SK-N-MC (cell line): ENCODE measurements around the gene YAE1.

Experiments
- DNase-seq: peaks from one replicate; pipeline ENCODE4 v3.0.0-alpha.2; 2011; ENCODE audit warnings: low read depth, low spot score
- H3K27ac ChIP-seq: fragments of 200-600 bp; sonication (generic); 2 replicates; pipeline ENCODE4 v1.5.1; 2016; ENCODE audit warnings: mixed run types
- H3K36me3 ChIP-seq: fragments of 200-600 bp; sonication (generic); 2 replicates; pipeline ENCODE4 v1.6.1; 2017; ENCODE audit warnings: antibody characterized with exemption, low read length, mixed read lengths; ENCODE audit not compliant: insufficient read depth
- H3K4me3 ChIP-seq: fragments of 200-600 bp; sonication (generic); 2 replicates; pipeline ENCODE4 v1.5.1; 2016
- H3K9ac ChIP-seq: fragments of 200-600 bp; sonication (generic); 2 replicates; pipeline ENCODE4 v1.8.0; 2017; ENCODE audit warnings: mixed run types, mixed read lengths; ENCODE audit not compliant: insufficient read length
- H3K9me3 ChIP-seq: fragments of 200-600 bp; sonication (generic); 2 replicates; pipeline ENCODE4 v1.6.1; 2017; ENCODE audit warnings: low read depth, mild to moderate bottlenecking, antibody characterized with exemption, low read length, moderate library complexity, mixed read lengths
- EZH2 ChIP-seq: fragments of 200-600 bp; sonication (generic); IDR thresholded peaks from one replicate; pipeline ENCODE4 v1.6.1; 2017; ENCODE audit warnings: antibody characterized with exemption
- FOXP2 ChIP-seq: optimal IDR thresholded peaks from 2 replicates; pipeline ENCODE3; 2011; ENCODE audit warnings: mild to moderate bottlenecking, moderate library complexity; ENCODE audit not compliant: insufficient read depth; ENCODE audit errors: extremely low read length, control extremely low read depth
- POLR2AphosphoS5 ChIP-seq: IDR thresholded peaks from 2 replicates; pipeline ENCODE4 v1.6.1; 2012; ENCODE audit warnings: mild to moderate bottlenecking, low read depth, low read length, borderline replicate concordance

Gene YAE1

DNA sequence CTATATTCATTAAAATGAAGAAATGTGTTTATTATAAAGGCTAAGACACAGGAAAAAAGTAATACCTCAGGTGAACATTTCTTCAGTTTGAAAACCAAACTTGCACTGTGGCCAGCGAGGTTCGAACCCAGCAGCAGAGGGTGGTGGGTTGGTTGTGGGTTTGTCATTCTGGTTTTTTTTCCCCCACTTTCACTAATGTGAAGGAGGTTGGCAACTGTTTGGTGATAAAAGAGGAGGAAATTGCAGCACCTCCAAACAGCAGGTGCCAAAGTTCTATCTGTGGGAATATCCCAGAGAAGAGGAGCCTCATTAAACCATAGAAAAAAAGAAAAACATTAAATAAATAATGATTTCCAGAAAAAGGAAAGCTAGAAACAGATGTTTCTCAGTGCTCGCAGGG lies 36.6 kb upstream of the YAE1 start:
- no peak for DNase-seq

DNA sequence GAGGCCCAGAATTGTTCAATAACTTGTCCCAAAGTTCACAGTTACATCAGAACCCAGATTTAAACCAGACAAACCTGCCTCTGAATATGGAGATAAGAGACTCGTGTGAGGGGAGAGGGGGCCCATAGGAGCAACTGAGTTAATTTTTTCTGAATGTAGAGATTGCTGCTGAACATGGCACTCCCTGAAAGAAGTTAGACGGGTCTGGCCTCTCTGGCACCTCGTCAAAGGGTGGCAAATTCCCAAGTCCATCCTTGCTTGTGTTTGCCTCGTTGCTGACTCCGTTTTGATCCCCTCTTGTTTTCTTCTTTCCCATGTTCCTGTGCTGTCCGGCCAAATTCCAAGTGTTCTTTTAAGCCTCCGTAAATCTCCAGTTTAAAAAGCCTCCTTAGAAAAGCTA lies 35.2 kb upstream of the YAE1 start:
- no peak for TF ChIP-seq FOXP2
- no peak for TF ChIP-seq EZH2
- no peak for TF ChIP-seq POLR2AphosphoS5
- Histone ChIP-seq H3K9ac (no peak overlapping the region), H3K27ac (no peak overlapping the region), H3K4me3 (no peak overlapping the region), H3K9me3 (no peaks in the 10 kb centered on the region), H3K36me3 (no peaks in the 10 kb centered on the region)
- DNase-seq = no peak

More for the DNA sequence above, 36.6 kb upstream of the YAE1 start:
- no peak overlapping the region for H3K27ac ChIP-seq
- H3K4me3 ChIP-seq = no peak overlapping the region
- no peaks in the 10 kb centered on the region for H3K9me3 ChIP-seq
- H3K9ac ChIP-seq = no peak overlapping the region
- H3K36me3 ChIP-seq = no peaks in the 10 kb centered on the region
- TF ChIP-seq POLR2AphosphoS5 (no peak), EZH2 (no peak), FOXP2 (no peak)

DNA sequence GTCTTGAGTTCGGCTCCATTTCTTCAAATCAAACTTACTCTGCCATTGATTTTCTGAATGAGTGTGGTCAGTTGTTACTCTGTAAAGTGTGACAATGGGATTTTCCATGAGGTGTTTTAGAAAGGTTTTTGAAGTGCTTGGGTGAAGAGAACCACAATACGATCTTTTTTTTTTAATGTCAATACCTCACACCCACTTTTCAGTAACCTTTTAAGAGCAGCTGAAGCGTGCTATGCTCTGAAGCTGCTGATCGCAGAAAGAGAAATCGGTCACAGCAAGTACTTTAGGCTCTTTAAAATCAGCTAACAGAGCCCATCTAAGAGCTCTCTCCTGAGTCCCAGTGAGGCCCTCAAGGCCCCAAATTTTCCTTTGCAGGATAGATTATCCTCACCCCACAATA lies 34.4 kb upstream of the YAE1 start:
- Histone ChIP-seq H3K9me3 (no peaks in the 10 kb centered on the region), H3K9ac (no peak overlapping the region), H3K36me3 (no peaks in the 10 kb centered on the region), H3K27ac (no peak overlapping the region), H3K4me3 (no peak overlapping the region)
- no peak for TF ChIP-seq FOXP2
- TF ChIP-seq POLR2AphosphoS5 = no peak
- no peak for TF ChIP-seq EZH2
- no peak for DNase-seq

DNA sequence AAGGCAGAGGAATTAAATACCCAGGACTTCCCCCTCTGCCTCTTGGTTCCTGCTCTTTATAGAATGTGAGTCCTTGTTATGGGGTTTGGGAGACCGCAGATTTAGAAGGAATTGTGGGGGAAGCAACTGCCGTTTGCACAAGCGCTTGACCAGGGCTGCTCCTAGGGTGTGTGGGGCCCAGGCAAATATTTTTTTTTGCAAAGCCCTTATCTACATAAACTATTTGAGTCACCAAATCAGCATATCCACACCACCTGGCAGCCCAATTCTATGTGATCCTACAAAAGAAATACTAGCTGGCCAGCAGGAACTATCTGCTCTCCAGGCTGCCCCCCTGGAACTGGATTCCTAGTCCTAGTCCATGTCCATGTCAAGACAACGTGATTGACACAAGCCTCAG lies 33.4 kb upstream of the YAE1 start:
- Histone ChIP-seq H3K9ac (no peak overlapping the region), H3K4me3 (no peak overlapping the region), H3K27ac (no peak overlapping the region), H3K36me3 (no peaks in the 10 kb centered on the region), H3K9me3 (no peaks in the 10 kb centered on the region)
- DNase-seq = no peak
- no peak for TF ChIP-seq EZH2
- TF ChIP-seq POLR2AphosphoS5 = no peak
- no peak for TF ChIP-seq FOXP2

DNA sequence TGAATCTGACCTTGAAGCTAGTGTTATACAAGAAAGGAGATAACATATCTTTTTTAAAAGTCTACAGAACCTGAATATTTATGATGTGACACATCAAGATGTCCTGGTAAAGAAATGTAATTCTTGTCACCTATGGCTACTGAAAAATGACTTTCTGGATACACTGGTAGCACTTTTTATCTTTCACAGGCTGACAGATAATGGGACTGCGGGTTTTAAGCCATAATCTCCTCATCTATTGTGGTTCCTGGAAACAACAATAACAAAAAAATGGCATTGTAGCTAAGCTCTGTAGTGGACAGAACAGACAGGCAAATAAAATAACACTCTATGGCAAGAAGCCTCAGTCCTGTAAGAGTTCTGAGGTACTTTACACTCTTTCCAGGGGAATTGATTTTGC lies 31.6 kb upstream of the YAE1 start:
- Histone ChIP-seq H3K9me3 (no peaks in the 10 kb centered on the region), H3K27ac (no peak overlapping the region)
- TF ChIP-seq FOXP2 = no peak

DNA sequence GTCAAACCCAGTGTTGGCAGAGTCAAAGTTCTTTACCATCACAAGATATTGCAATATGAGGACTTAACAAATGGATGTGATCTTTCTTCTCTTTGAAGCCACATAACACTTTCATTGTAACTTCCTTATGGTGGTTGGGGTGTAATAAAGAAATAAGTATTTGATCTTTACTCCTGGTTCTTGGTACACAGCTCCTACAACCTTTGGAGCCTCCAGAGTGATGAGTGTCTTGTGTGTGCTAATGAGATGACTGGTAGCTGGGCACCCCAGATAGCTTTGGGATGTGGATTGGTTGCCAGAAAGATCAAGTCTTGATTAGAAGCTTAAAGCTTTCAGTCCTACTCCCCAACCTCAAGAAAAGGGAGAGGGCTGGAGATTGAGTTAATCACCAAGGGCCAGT lies 31.1 kb upstream of the YAE1 start:
- H3K9ac ChIP-seq = no peak overlapping the region
- H3K4me3 ChIP-seq = no peak overlapping the region
- H3K9me3 ChIP-seq = no peaks in the 10 kb centered on the region
- no peaks in the 10 kb centered on the region for H3K36me3 ChIP-seq
- TF ChIP-seq EZH2 (no peak), FOXP2 (no peak), POLR2AphosphoS5 (no peak)
- no peak overlapping the region for H3K27ac ChIP-seq
- no peak for DNase-seq

More for the DNA sequence above, 31.6 kb upstream of the YAE1 start:
- no peak for DNase-seq
- Histone ChIP-seq H3K9ac (no peak overlapping the region), H3K4me3 (no peak overlapping the region), H3K36me3 (no peaks in the 10 kb centered on the region)

DNA sequence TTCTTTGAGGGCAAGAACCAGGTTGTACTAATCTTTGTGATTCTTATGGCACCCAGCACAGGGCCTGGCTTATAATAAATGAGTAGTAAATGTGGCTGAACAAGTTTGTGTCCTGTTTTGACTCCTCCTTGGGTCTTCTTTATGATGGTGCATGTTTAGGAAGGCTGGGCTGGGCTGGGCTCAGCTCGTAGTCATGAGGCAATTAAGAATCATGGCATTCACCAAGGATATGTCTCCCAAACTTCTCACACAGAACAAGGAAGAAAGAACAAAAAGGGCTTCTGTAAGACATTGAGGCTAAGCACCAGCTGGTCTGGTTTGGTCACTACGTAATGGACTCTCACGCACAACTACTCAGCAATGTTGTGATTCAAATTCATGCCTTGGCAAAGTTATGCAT lies 30.5 kb upstream of the YAE1 start:
- Histone ChIP-seq H3K9ac (no peak overlapping the region), H3K4me3 (no peak overlapping the region), H3K9me3 (no peaks in the 10 kb centered on the region), H3K36me3 (no peaks in the 10 kb centered on the region), H3K27ac (no peak overlapping the region)
- no peak for DNase-seq
- TF ChIP-seq POLR2AphosphoS5 (no peak), FOXP2 (no peak), EZH2 (no peak)

DNA sequence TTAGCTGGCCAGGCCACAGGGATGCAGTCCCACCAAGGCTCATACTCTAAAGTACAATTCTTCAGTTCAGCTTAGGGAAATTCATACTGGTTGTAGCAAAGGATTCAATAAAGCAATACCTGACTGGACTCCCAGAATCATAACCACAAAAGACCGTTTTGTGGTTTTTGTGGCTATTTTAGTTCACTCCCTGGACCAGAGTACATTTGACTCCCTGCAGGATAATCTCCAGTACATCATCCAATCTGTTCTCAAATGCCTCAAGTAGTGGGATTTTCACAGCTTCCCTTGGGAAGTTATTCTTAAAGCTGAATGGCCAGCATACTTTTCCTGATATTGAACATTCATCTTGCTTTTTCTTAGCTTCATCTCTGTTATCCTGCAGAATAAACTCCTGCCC lies 29.3 kb upstream of the YAE1 start:
- H3K9ac ChIP-seq = no peak overlapping the region
- no peak for TF ChIP-seq EZH2
- no peak for TF ChIP-seq POLR2AphosphoS5
- TF ChIP-seq FOXP2 = no peak
- no peak overlapping the region for H3K4me3 ChIP-seq

DNA sequence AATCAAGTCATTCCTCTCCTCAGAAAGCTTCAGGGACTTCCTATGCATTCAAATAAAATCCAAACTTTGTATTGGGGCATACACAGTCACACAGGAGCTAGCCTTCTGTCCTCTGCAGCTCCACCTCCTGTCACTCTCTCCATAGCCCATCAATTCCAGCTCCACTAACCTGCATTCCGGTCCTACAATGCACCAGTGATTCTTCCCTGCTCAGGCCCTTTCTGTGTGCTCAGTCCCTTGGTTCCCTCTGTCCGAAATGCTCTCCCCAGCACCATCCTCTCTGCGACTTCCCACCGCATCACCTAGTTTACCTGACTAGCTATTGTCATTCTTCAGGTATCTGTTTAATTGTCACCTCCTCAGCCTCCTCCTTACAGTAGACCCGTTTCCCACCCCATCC lies 26.4 kb upstream of the YAE1 start:
- no peak for DNase-seq
- H3K9me3 ChIP-seq = no peaks in the 10 kb centered on the region
- H3K4me3 ChIP-seq = no peak overlapping the region
- no peak for TF ChIP-seq POLR2AphosphoS5
- TF ChIP-seq EZH2 = no peak
- TF ChIP-seq FOXP2 = no peak
- no peak overlapping the region for H3K27ac ChIP-seq
- no peaks in the 10 kb centered on the region for H3K36me3 ChIP-seq
- no peak overlapping the region for H3K9ac ChIP-seq

More for the DNA sequence above, 29.3 kb upstream of the YAE1 start:
- no peak overlapping the region for H3K27ac ChIP-seq
- H3K9me3 ChIP-seq = no peaks in the 10 kb centered on the region
- H3K36me3 ChIP-seq = no peaks in the 10 kb centered on the region
- DNase-seq = no peak
